HFF-Myc (cell line): Measurements from ENCODE around the gene ANAPC2.

Experiments used
- DNase-seq: peaks from one replicate; pipeline ENCODE4 v3.0.0-alpha.2; 2011; ENCODE audit warnings: low read depth; ENCODE audit errors: extremely low read depth
- H3K4me3 ChIP-seq: replicated peaks from 2 replicates; pipeline ENCODE4 v1.5.1; 2011; ENCODE audit warnings: low read depth, mild to moderate bottlenecking, control low read depth, low read length
- CTCF ChIP-seq: IDR thresholded peaks from 2 replicates; pipeline ENCODE4 v1.5.1; 2012; ENCODE audit warnings: mild to moderate bottlenecking, low read depth, low read length, control low read depth; ENCODE audit errors: missing control alignments

Gene ANAPC2

GRCh38 chr9:137148242-137148641, 40.1 kb downstream of the ANAPC2 start:
- no peak for TF ChIP-seq CTCF
- no peak overlapping the region for H3K4me3 ChIP-seq
- no peak for DNase-seq

DNA sequence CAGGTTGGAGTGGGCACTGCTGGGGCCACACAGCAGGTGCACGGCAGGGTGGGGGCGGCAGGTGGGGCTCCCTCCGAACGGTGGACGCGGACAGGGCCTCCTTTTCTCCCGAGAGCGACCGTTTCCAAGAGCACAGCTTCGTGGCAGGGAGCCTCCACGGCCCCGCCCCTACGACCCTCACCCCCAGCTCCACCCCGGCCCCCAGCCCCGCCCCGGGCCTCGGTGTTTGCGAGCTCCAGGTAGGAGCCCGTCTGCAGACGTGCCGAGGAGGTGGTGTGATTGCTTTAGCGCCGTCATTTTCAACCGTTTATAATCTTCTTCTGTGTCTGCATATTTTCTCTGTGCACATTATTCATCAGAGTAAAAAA, 40.6 kb downstream of the ANAPC2 start:
- no peak overlapping the region for H3K4me3 ChIP-seq
- DNase-seq, result no peak
- no peak for TF ChIP-seq CTCF

GRCh38 chr9:137147091-137147792, 41.1 kb downstream of the ANAPC2 start:
- no peak overlapping the region for H3K4me3 ChIP-seq
- DNase-seq, result no peak
- TF ChIP-seq CTCF, result no peak

DNA sequence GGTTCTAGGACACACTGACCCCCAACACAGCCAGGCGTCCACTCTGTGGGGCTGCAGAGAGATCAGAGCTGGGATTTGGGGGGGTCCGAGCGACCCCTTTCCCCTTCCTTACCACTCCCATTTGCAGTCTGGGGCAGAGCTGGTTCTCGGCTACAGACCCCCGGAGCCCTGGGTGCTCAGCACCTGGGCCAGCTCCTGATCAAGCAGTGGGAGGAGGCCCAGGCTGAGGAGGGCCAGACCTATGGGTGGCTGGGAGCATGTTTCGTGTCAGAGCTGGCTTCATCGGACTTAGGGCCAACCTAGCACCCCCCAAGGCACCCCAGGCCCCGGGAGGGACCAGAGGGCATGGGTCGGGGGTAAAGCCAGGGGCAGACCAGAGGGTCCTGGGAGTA, 41.8 kb downstream of the ANAPC2 start:
- TF ChIP-seq CTCF, result no peak
- DNase-seq, result no peak
- H3K4me3 ChIP-seq, result no peak overlapping the region

GRCh38 chr9:137145731-137146526, 42.4 kb downstream of the ANAPC2 start:
- TF ChIP-seq CTCF, result no peak
- DNase-seq, result no peak

DNA sequence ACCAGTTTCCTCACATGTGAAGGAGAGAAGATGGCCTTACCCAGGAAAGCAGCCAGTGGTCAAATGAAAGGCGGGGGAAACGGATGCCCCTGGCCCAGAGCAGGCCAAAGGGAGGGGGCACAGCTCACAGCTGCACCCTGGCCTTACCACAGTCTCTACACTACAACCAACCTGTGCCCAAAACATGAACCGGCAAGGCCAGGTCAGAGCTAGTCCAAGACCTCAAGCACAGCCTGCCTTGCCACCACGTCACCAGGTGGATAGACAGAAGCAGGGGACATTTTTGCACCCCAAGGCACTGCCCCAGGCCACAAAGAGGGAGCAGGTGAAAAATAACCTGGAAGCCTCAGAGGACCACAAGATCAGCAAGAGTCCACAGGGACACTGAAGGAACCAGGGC, 44.9 kb downstream of the ANAPC2 start:
- TF ChIP-seq CTCF, result no peak
- DNase-seq, result no peak

More at GRCh38 chr9:137145731-137146526, 42.4 kb downstream of the ANAPC2 start:
- no peak overlapping the region for H3K4me3 ChIP-seq

More for the DNA sequence above, 44.9 kb downstream of the ANAPC2 start:
- no peak overlapping the region for H3K4me3 ChIP-seq
